Lung (tissue), 12 donors: ENCODE results near the gene CYP24A1. TPM values are rescaled to one million over a fixed set of nuclear protein-coding genes. Genes with fewer than 3 reads are reported as not detected.
"Not testable (repeated sequence)": the region's sequence is repeated elsewhere in the genome, so short reads cannot be mapped to it uniquely, and the experiment has no call there.

Source experiments
- ATAC-seq: fragments of 200-7000 bp; cut with Tn5 transposase; one replicate; pipeline ENCODE4 v1.9.1; 2020; ENCODE audit warnings: moderate number of reproducible peaks; ENCODE audit not compliant: insufficient read depth, low FRiP score
- DNase-seq, 3 donors: peaks; one replicate each; pipeline ENCODE4 v3.0.0-alpha.2; 2013 to 2017
- H3K27ac ChIP-seq, 2 donors: one replicate each; pipeline ENCODE4 v1.5.1; 2013; ENCODE audit warnings: mild to moderate bottlenecking in 2 of 2, moderate library complexity in 2 of 2, control low read depth in 1 of 2, inconsistent platforms in 1 of 2, low read depth in 1 of 2, low read length in 1 of 2
- H3K27me3 ChIP-seq, 3 donors: one replicate each; pipeline ENCODE4 v1.5.1; 2013; ENCODE audit warnings: low read length in 2 of 3; ENCODE audit not compliant: control insufficient read depth in 3 of 3, insufficient read depth in 3 of 3
- H3K36me3 ChIP-seq, 4 donors: one replicate each; pipeline ENCODE4 v1.5.1; 2013; ENCODE audit warnings: low read length in 4 of 4, mild to moderate bottlenecking in 1 of 4, moderate library complexity in 1 of 4; ENCODE audit not compliant: control insufficient read depth in 4 of 4, insufficient read depth in 4 of 4
- H3K4me1 ChIP-seq, 5 donors: one replicate each; pipeline ENCODE4 v1.5.1; 2013; ENCODE audit warnings: low read length in 5 of 5, mild to moderate bottlenecking in 2 of 5, moderate library complexity in 1 of 5; ENCODE audit not compliant: control insufficient read depth in 5 of 5, insufficient read depth in 5 of 5
- H3K4me3 ChIP-seq: one replicate; pipeline ENCODE4 v1.5.1; 2013; ENCODE audit warnings: mild to moderate bottlenecking, control low read depth, moderate library complexity
- H3K9ac ChIP-seq, 2 donors: one replicate each; pipeline ENCODE4 v1.5.1; 2013; ENCODE audit warnings: low read length in 2 of 2, control low read depth in 1 of 2; ENCODE audit not compliant: insufficient read depth in 1 of 2
- H3K9me3 ChIP-seq, 4 donors: one replicate each; pipeline ENCODE4 v1.5.1; 2013; ENCODE audit warnings: low read length in 3 of 4, mild to moderate bottlenecking in 1 of 4, moderate library complexity in 1 of 4; ENCODE audit not compliant: control insufficient read depth in 4 of 4, insufficient read depth in 3 of 4
- WGBS, 2 donors: extraction: QIAGEN DNeasy Blood & Tissue Kit; methylation state at CpG; one replicate each; pipeline ENCODE4 v1.1.7; 2013; 5-methylcytosine and 5-hydroxymethylcytosine counted together
- polyA plus RNA-seq, 2 donors: library from polyadenylated mRNA; stranded (reverse); fragments of 200-250 nt; gene quantifications; one replicate each; pipeline ENCODE4 v1.2.1, GENCODE V29; 2013
- total RNA-seq, 2 donors: library from RNA; depleted of rRNA in 1 of 2; stranded (reverse); fragments of >200 nt in 1 of 2; gene quantifications; one replicate each; pipeline ENCODE4 v1.2.1, GENCODE V29; 2014 to 2021
- TF ChIP-seq, protein P1 (sequence below): IDR thresholded peaks from 2 replicates; pipeline ENCODE4 v1.5.1; 2012; ENCODE audit warnings: mild to moderate bottlenecking; ENCODE audit errors: control extremely low read depth, extremely low read depth
- donor health status: control.
- donor health status: control.
- donor health status: Bipolar disorder and iron deficiency.
- donor health status: healthy.
- donor health status: DM: yes; HTN: yes; CAD: no.

The CYP24A1 gene
- total and polyA plus RNA-seq, 4 donors: 0.30 to 5.9 (median 1.1) TPM

DNA sequence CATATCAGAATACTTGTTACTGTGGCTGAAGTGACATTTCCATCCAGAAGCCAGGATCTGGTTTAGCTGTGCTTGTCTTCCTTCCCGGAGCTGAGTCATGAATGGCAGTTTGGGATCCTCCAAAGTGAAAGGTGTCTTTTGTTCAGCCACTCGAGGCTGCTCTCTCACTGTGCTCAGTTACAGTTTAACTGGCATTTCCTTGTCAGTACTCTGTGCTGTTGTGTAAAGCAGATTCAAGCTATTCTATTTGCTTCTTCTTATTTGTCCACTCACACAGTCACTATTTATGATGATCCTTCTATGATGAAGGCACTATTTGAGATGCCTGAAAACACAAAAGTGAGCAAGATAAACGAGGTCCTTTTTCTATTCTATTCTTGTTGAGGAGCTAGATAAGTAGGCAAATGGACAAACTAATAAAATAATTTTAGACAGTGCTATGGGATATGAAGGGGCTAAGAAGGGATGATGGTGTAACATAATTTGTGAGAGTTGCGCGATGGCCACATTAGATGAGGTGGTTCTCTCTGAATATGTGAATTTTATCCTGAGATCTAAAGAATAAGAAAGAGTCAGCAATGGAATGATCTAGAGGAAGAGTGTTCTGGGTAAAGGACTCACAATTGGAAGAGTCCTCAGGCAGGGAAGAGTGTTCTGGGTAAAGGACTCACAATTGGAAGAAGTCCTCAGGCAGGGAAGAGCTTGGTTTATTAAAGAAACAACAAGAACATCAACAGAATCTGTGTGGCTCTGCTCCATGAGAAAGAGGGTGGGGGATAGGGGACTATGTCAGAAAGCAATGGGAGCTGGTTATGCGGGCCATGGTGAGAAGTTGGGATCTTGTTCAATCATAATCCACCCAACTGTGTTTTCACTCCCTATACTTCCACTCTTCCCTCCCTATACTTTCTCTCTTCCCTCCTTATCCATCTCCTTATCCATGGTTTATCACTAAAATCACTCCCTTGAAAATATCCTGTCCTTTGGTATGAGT, 40.1 kb downstream of the CYP24A1 start:
- Histone ChIP-seq H3K36me3 (no peaks in the 10 kb centered on the region), H3K4me3 (no peak overlapping the region), H3K9me3 (no peaks in the 10 kb centered on the region), H3K27ac (peak overlapping the region in 1 of 2 donors; percentile 48), H3K4me1 (peaks cover 0 to 14% (median 3%) of the 10 kb centered on the region in 5 donors), H3K27me3 (no peaks in the 10 kb centered on the region), H3K9ac (no peak overlapping the region)
- TF ChIP-seq, protein P1, sequence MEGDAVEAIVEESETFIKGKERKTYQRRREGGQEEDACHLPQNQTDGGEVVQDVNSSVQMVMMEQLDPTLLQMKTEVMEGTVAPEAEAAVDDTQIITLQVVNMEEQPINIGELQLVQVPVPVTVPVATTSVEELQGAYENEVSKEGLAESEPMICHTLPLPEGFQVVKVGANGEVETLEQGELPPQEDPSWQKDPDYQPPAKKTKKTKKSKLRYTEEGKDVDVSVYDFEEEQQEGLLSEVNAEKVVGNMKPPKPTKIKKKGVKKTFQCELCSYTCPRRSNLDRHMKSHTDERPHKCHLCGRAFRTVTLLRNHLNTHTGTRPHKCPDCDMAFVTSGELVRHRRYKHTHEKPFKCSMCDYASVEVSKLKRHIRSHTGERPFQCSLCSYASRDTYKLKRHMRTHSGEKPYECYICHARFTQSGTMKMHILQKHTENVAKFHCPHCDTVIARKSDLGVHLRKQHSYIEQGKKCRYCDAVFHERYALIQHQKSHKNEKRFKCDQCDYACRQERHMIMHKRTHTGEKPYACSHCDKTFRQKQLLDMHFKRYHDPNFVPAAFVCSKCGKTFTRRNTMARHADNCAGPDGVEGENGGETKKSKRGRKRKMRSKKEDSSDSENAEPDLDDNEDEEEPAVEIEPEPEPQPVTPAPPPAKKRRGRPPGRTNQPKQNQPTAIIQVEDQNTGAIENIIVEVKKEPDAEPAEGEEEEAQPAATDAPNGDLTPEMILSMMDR: no peak
- ATAC-seq: peak; percentile 23
- 66 to 70% methylated on average over 6 of the region's 6 CpGs for whole genome bisulfite sequencing, 2 donors
- DNase-seq: peak in 1 of 3 donors; percentile 18

GRCh38 chr20:54132612-54133433, 41.0 kb downstream of the CYP24A1 start:
- TF ChIP-seq, protein P1: no peak
- Histone ChIP-seq H3K4me1 (peaks cover 0 to 14% (median 3%) of the 10 kb centered on the region in 5 donors), H3K27me3 (no peaks in the 10 kb centered on the region), H3K27ac (peak overlapping the region in 1 of 2 donors; percentile 48), H3K9ac (no peak overlapping the region), H3K9me3 (no peaks in the 10 kb centered on the region), H3K36me3 (no peaks in the 10 kb centered on the region), H3K4me3 (no peak overlapping the region)
- WGBS, 2 donors: 43 to 46% methylated on average over 6 of the region's 6 CpGs
- ATAC-seq: peak; percentile 80
- DNase-seq: peak; percentile 61 to 93 (median 87)

DNA sequence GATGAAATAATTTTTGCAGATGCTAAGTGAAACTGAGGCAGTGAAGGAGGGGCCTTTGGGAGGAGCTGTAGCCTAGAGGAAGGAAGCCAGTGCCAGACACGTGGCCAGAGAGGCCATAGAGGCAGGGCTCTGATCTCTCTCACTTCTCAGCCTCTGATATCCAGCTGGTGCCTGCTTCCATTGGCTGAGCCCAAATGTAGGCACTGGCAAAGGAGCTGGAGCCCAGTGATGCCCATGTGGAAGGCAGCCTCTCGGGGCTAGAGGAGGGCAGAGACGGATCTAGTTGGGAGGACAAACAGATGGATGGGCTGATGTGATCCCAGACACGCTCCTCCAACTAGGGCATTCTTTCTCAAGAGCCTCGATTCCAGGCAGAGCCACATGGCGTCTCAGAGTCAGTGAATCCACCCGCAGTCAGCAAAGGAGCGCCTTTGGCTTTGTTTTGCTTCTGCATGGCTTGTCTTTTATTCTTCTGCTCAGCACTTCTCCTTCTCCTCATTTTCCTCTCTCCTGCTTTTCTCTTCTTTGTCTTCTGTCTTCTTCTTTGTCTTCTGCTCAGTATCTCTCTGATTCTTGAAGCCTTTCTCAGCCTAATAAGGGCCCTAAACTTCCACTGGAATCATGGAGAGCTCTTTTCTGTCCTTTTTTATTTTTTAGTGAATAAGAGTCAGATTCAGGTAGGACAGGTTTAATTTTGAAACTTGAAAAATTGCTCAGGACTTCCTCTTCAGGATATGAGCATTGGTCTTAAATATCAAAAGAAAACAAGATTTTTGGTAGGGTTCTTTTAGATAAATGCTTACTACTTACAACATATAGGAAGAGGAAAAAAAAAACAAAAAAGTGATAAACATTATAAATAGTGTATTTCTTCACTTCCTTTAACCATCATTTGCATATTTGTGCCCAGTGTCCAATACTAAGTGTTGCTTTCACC, 41.8 kb downstream of the CYP24A1 start:
- 82 to 88% methylated on average over 8 of the region's 8 CpGs for WGBS, 2 donors
- H3K36me3 ChIP-seq: no peaks in the 10 kb centered on the region
- no peaks in the 10 kb centered on the region for H3K9me3 ChIP-seq
- TF ChIP-seq, protein P1: no peak
- H3K27ac ChIP-seq: peak overlapping the region in 1 of 2 donors; percentile 49
- ATAC-seq (no peak), DNase-seq (no peak)
- H3K4me1 ChIP-seq: peaks cover 0 to 14% (median 3%) of the 10 kb centered on the region in 5 donors
- no peak overlapping the region for H3K4me3 ChIP-seq
- H3K27me3 ChIP-seq: no peaks in the 10 kb centered on the region
- no peak overlapping the region for H3K9ac ChIP-seq

- H3K27ac ChIP-seq, H3K9me3 ChIP-seq, H3K27me3 ChIP-seq, H3K9ac ChIP-seq, DNase-seq, ATAC-seq, H3K4me3 ChIP-seq, H3K36me3 ChIP-seq: not testable (repeated sequence)
- 88 to 93% methylated on average over 4 of the region's 4 CpGs for WGBS, 2 donors
- peaks cover 0 to 14% (median 3%) of the 10 kb centered on the region in 5 donors for H3K4me1 ChIP-seq
Measured at GRCh38 chr20:54131125-54131524, 42.7 kb downstream of the CYP24A1 start.
